VCaP (cell line): ENCODE results near the gene B3GALT6.
A peak's percentile ranks its signal among the peaks of the same experiment; 100 is the strongest.

ENCODE experiments used
- H3K27ac ChIP-seq: fragments of 450-650 bp; 2 replicates; pipeline ENCODE4 v1.5.1; 2017
- TF ChIP-seq, protein P1 (sequence below): fragments of 450-650 bp; conservative IDR thresholded peaks from 2 replicates; pipeline ENCODE4 v1.5.1; 2017; ENCODE audit warnings: mild to moderate bottlenecking, moderate library complexity

B3GALT6 gene

DNA sequence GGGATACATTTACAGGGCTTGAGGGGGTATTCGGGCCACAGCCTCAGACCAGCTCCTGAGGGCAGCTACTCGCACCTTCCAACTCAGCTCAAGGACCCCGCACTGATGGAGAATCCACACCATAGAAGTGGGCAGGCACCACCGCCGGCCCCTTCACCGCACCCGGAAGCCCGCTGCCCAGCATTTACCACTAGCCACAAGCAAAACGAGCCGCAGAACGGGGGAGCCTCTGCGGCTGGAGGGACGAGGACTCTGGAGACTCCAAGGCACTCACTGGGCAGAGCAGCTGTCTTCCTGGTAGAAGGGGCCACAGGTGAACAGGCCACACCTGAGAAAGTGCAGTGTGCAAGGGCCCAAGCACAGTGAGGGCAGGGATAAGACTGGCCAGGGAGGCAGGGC is 36.2 kb downstream of the B3GALT6 start:
- TF ChIP-seq, protein P1, sequence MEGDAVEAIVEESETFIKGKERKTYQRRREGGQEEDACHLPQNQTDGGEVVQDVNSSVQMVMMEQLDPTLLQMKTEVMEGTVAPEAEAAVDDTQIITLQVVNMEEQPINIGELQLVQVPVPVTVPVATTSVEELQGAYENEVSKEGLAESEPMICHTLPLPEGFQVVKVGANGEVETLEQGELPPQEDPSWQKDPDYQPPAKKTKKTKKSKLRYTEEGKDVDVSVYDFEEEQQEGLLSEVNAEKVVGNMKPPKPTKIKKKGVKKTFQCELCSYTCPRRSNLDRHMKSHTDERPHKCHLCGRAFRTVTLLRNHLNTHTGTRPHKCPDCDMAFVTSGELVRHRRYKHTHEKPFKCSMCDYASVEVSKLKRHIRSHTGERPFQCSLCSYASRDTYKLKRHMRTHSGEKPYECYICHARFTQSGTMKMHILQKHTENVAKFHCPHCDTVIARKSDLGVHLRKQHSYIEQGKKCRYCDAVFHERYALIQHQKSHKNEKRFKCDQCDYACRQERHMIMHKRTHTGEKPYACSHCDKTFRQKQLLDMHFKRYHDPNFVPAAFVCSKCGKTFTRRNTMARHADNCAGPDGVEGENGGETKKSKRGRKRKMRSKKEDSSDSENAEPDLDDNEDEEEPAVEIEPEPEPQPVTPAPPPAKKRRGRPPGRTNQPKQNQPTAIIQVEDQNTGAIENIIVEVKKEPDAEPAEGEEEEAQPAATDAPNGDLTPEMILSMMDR: no peak
- no peak overlapping the region for H3K27ac ChIP-seq

DNA sequence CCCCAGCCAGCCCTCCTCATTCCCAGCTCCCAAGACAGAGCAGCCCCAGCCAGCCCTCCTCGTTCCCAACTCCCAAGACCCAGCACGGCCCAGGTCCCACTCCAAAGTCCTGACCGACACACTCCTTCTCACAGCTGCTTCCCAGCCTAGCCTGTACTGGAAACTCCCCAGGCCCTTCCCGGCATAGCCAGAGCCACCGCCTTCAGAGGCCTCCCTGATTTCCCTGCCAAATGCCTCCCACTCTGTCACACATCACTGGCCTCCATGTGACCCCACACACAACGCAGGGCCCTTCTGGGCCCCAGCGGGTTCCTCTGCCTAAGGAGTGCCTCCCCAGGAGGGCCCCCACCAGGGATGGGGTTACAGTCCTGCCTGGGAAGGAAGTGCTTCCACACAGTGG is 38.8 kb downstream of the B3GALT6 start:
- TF ChIP-seq, protein P1: no peak

DNA sequence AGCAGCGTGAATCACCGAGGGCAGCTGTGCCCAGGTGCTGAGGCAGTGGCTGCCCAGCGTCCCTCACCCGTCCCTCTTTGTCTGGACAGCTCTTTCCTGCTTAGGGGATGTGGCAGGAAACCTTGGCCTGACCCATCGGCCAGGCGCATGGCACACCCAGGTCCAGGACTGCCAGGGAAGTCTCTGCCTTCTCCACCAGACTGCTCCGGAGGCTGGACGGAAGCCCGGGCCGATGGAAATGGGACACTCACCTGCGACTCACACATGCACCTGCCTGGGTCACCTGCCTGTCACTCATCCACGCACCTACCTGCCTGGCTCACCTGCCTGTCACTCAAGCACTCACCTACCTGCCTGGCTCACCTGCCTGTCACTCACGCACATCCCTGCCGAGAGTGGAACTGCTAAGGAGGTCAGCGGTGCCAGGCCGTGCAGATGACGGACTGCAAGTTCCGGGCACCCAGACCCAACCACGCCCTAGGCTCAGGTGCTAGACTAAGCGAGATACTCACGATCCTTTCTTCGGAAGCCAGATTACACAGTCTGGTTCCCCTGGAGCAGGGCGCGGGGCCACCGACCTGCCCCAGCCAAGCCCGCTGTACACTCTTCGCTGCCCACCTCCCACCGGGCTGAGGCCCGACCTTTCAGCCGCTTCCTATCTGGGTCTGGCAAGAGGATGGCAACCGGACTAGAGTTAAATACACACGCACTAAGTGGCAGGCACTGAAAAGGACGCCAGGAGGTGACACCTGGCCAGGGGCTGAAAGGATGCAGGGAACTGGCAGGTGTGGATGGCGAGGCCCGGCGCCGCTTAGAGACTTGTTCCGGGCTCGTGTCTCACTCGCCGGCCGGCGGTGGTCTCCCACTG is 40.5 kb downstream of the B3GALT6 start:
- peak overlapping the region; percentile 98 for H3K27ac ChIP-seq
- TF ChIP-seq, protein P1: no peak

More for the DNA sequence above, 38.8 kb downstream of the B3GALT6 start:
- H3K27ac ChIP-seq: peak overlapping the region; percentile 98

DNA sequence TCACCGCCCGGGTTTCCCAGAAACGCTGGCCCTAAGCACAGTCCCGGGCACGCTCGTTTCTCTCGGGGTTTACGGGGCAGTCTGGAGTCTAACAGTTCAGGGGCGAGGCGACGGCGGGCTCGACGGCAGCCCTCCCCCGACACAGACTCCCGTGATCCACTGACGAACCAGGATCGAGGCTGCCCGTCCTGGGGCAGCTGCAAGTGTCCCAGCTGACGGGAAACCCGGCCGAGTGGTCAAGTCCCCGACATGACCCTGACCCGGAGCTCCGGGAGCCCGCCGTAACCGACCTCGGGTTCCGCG is 41.1 kb downstream of the B3GALT6 start:
- TF ChIP-seq, protein P1: no peak

DNA sequence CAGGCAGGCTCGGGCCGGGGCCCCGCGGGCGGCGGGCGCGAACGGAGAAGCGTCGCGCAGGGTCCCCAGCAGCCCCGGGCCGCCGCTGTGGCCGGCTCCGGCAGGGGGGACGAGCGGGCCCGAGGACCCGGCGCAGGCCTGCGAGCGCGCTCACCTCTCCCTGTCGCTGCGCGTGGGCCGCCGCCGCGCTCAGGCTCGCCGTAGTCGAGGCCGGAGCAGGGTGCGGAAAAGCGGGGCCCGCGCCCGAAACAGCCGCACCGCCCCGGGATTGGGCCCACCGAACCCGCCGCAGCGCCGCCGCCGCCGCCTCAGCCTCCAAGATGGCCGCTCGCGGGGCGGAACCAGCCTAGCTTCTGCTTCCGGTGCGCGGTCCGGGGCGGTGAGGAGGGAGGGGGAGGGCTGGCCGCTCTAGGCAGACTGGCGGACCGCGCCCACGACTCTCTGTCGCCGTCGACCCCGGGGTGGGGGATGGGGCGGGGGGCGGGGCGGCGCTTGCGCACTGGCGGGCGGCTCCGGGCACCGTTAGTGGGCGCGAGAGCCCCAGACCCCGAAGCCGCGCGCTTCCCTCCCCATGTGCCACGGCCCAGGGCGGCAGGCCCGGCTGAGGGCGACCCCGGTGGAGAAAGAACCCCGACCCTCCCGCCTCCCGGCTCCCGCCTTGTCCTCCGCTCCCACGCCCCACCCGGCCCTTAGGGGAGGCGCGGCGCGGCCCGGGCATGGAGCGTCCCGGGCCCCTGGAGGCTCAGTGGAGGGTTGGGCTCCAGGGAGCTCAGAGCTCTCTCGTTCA is 41.7 kb downstream of the B3GALT6 start, which contains the start of gene UBE2J2:
TSS of gene UBE2J2 (minus strand) at position 343 of the 787 bp plus-strand sequence. CDS start 5,862 bp downstream, outside the sequence.
- TF ChIP-seq, protein P1: no peak
- H3K27ac ChIP-seq: peak within 1 kb of the TSS; percentile 98

More for the DNA sequence above, 41.1 kb downstream of the B3GALT6 start:
- H3K27ac ChIP-seq: peak overlapping the region; percentile 98

DNA sequence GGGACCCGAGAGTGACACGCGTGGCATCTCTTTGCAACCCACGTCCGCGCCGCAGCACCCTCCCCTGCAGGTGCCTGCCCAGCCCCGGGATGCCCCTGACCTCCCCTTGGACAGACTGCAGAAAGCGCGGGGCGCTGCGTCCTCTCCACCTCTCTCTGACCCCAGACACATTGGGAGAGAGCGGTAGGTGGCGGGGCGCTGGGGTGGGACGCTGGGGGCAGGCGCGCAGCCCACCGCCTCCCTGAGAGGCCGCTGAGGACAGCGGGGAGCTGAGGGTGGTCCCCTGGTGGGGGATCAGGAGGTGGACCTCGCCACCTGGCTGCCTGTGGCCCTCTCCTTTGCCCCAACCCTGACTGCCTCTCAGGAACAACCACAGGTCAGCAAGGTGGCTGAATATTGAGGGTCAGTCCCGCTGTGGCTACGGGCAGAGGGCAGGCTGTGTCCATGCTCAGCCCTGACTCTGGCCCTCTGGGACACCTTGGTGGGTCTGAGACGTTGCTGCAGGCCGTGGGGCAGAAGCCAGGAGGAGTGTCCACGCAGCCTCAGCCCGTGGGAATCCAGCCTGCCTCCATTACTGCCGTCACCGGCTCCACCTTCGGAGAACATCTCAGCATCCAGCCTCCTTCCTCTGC is 42.4 kb downstream of the B3GALT6 start:
- TF ChIP-seq, protein P1: no peak
- H3K27ac ChIP-seq: peak overlapping the region; percentile 98

DNA sequence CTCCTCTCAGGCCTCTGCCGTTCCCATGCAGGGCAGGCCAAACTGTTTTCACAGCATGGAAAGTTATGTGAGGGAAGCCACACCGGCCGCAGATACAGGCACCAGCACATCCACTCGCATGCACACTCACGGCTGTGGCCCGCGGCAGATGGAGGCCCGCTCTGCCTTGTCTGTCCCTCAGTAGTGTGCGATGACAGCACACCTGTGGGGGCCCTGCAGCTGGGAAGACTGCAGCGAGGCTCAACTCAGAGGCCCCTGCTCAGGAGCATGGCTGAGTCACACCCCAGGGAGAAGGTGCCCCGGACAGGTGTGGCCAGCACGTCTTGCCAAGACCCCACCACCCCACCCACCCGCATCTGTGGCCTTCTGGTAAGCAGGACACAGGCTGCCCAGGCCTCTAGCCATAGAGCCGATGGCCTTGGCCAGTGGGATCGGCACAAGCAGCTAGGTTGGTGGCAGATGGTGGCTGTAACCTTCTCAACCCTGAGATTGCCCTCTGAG is 42.9 kb downstream of the B3GALT6 start:
- peak overlapping the region; percentile 98; the same call in 1 of the 2 replicates for H3K27ac ChIP-seq

More for the DNA sequence above, 42.9 kb downstream of the B3GALT6 start:
- TF ChIP-seq, protein P1: no peak
